SK-N-SH (cell line): ENCODE measurements around the gene XYLT2.

ENCODE experiments used
- EZH2phosphoT487 ChIP-seq: fragments of 200-600 bp; sonication (generic); IDR thresholded peaks from 2 replicates; pipeline ENCODE4 v1.6.1; 2017; ENCODE audit warnings: low read depth, mixed run types, mild to moderate bottlenecking, antibody characterized with exemption, moderate library complexity, borderline replicate concordance
- RAD21 ChIP-seq: IDR thresholded peaks from 2 replicates; pipeline ENCODE4 v1.6.1; 2012; ENCODE audit warnings: mild to moderate bottlenecking, low read length
- SMC3 ChIP-seq: IDR thresholded peaks from 2 replicates; pipeline ENCODE4 v1.6.1; 2012; ENCODE audit warnings: low read depth, low read length, improper control_type of control experiment
- TF ChIP-seq, protein P1 (sequence below): fragments of 200-600 bp; sonication (generic); IDR thresholded peaks from 2 replicates; pipeline ENCODE4 v1.6.1; 2017; ENCODE audit warnings: antibody characterized with exemption, mild to moderate bottlenecking, moderate library complexity
- TF ChIP-seq, protein P2 (sequence below): IDR thresholded peaks from 2 replicates; pipeline ENCODE4 v1.6.1; 2012; ENCODE audit warnings: mild to moderate bottlenecking, low read depth, low read length, moderate library complexity

DNA sequence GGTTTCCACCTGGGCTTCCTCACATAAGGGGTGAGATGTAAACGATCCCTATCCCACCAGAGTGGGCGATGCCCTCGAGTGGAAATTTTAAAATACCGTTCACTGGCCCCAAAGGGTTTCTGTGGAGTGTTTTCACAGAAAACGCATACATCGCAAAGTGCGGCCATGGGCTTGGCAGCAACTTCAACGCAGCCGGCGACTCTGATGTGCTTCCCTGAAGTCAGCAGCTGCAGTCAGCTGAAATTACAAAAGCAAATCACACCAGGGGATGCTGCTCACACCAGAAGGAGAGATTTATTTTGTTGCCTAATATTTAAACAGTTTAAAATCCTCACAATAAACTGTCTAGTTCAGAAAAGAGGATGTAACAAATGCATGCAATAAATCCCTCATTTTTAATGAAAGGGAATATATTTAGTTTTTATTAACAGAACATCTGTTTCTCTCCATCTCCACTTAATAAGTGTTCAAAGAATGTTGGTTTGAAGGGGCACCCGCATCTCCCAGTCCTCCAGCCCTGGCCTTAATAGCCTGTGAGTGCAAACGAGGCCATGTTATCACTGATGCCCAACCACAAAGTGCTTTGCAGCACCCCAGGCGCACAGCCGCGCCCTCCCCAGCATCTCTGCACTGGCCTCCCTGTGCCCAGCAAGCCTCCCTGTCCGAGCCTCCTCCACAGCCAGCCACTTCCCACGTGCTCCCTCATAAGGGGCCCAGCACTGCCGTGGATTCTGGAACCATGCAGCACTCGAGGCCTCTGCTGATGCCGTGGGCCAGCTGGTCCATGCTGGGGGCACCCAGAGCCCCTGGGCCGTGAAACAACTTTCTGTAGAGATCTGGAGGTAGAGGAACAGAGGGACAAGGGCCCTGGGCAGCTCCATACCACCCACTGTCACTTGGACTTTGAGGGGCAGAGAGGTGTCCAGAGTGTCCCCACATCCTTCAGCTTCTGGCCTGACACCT is 17.3 kb upstream of the XYLT2 start:
- TF ChIP-seq SMC3 = no peak
- TF ChIP-seq, protein P1, sequence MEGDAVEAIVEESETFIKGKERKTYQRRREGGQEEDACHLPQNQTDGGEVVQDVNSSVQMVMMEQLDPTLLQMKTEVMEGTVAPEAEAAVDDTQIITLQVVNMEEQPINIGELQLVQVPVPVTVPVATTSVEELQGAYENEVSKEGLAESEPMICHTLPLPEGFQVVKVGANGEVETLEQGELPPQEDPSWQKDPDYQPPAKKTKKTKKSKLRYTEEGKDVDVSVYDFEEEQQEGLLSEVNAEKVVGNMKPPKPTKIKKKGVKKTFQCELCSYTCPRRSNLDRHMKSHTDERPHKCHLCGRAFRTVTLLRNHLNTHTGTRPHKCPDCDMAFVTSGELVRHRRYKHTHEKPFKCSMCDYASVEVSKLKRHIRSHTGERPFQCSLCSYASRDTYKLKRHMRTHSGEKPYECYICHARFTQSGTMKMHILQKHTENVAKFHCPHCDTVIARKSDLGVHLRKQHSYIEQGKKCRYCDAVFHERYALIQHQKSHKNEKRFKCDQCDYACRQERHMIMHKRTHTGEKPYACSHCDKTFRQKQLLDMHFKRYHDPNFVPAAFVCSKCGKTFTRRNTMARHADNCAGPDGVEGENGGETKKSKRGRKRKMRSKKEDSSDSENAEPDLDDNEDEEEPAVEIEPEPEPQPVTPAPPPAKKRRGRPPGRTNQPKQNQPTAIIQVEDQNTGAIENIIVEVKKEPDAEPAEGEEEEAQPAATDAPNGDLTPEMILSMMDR = no peak
- TF ChIP-seq, protein P2, sequence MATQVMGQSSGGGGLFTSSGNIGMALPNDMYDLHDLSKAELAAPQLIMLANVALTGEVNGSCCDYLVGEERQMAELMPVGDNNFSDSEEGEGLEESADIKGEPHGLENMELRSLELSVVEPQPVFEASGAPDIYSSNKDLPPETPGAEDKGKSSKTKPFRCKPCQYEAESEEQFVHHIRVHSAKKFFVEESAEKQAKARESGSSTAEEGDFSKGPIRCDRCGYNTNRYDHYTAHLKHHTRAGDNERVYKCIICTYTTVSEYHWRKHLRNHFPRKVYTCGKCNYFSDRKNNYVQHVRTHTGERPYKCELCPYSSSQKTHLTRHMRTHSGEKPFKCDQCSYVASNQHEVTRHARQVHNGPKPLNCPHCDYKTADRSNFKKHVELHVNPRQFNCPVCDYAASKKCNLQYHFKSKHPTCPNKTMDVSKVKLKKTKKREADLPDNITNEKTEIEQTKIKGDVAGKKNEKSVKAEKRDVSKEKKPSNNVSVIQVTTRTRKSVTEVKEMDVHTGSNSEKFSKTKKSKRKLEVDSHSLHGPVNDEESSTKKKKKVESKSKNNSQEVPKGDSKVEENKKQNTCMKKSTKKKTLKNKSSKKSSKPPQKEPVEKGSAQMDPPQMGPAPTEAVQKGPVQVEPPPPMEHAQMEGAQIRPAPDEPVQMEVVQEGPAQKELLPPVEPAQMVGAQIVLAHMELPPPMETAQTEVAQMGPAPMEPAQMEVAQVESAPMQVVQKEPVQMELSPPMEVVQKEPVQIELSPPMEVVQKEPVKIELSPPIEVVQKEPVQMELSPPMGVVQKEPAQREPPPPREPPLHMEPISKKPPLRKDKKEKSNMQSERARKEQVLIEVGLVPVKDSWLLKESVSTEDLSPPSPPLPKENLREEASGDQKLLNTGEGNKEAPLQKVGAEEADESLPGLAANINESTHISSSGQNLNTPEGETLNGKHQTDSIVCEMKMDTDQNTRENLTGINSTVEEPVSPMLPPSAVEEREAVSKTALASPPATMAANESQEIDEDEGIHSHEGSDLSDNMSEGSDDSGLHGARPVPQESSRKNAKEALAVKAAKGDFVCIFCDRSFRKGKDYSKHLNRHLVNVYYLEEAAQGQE = no peak
- TF ChIP-seq RAD21 = no peak
- TF ChIP-seq EZH2phosphoT487 = no peak
